HG03565 (cell line): ENCODE results near the gene C22orf39.

Experiments
- ATAC-seq: cut with Tn5 transposase; IDR thresholded peaks from one replicate; pipeline ENCODE4 v1.9.1; 2021; ENCODE audit warnings: mild to moderate bottlenecking, moderate library complexity; ENCODE audit not compliant: unreplicated experiment

Gene C22orf39

GRCh38 chr22:19431649-19432132 is 15.8 kb downstream of the C22orf39 start, which contains the start of gene HIRA:
HIRA (minus strand) TSS chr22:19431733; CDS start chr22:19431476, 257 bp downstream.
- peak; percentile 41 for ATAC-seq

DNA sequence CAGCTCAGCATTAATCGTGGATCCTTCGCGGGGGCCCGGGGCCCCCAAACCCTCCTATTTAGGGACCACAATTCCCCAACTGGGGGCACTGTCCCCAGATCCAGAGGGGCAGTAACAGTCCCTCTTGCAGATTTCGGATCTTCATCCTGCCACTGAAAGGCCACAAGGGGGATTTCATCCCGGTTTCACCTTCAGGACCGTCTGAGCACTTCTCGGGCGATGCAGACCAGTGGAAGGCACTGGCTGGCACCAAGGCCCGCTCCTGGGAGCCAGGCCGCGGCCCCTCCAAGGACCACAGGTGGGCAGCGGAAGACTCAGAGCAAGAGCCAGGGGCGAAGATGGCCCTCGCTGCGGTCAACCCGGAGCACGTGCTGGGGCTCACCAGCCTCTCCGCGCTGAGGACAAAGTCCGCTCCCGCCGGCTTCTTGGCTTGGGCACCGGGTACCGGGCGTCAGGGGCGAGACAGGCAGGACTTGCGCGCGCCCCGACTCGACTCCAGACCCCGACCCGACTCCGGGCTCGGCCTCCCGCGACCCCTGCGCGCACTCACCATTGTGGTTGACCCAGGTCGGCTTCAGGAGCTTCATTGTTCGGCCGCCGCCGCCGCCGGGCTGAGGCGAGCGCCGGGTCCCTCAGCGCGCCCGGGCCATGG is 16.5 kb downstream of the C22orf39 start:
- ATAC-seq: no peak

- no peak for ATAC-seq
Measured at GRCh38 chr22:19429950-19430889, 17.3 kb downstream of the C22orf39 start.

- ATAC-seq: no peak
Measured at GRCh38 chr22:19424186-19424500, 23.4 kb downstream of the C22orf39 start.

- no peak for ATAC-seq
Measured at GRCh38 chr22:19422440-19423301, 24.8 kb downstream of the C22orf39 start.

- ATAC-seq: no peak
Measured at GRCh38 chr22:19420321-19420720, 27.2 kb downstream of the C22orf39 start.

DNA sequence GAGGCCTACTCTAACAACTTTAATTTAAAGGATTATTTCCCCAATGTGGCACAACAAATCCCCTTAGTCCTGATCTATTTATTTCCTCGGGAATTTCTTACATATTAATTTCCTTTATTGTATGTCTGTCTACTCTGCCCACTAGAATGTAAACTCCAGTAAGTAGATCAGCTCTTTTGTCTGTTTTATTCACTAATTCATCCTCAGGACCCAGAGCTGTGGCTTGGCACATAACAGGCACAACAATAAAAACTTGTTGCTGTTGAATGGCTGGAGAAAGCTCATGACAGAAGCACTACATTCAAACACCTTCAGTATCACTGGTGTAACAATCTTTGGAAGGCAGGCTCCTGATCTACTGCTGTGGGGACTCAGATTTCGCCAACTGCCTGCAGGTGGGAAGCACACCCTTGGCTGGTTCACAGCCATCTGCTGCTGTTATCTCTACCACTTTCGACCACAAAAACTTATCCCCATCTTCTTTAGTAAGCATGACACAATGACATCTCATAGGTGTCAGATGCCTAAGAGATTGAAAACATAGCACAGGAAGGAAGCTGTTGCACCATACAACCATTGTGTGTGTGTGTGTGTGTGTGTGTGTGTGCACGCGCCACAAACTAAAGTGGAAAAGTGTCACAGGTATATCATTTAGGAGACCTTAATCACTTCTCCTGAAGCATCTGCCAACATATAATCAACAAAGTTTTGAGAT is 27.9 kb downstream of the C22orf39 start:
- peak; percentile 70 for ATAC-seq

DNA sequence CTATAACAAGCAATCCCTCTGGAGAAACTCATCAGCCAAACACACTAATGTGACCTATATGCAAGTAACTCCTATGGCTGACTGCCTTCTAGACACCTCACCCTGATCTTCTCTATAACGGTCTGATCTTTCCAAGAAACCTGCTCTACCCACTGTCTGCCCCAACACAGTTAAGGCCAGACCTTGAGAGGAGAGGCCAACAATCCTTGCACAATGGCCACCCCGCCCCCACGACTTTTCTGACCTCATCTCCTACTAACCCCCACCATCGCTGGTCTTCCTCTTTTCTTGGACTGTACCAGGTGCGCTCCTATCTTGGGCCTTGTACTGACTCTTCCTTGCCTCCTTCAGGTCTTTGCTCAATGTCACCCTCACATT is 28.4 kb downstream of the C22orf39 start:
- ATAC-seq: no peak

GRCh38 chr22:19412923-19413322 is 34.6 kb downstream of the C22orf39 start:
- ATAC-seq: no peak

GRCh38 chr22:19412478-19412877 is 35.0 kb downstream of the C22orf39 start:
- ATAC-seq: no peak

- no peak for ATAC-seq
Measured at GRCh38 chr22:19411690-19412045, 35.8 kb downstream of the C22orf39 start.

- no peak for ATAC-seq
Measured at GRCh38 chr22:19410941-19411689, 36.4 kb downstream of the C22orf39 start.

GRCh38 chr22:19407649-19408606 is 39.6 kb downstream of the C22orf39 start:
- no peak for ATAC-seq

- ATAC-seq: no peak
Measured at GRCh38 chr22:19406846-19407245, 40.7 kb downstream of the C22orf39 start.

GRCh38 chr22:19406281-19406811 is 41.2 kb downstream of the C22orf39 start:
- ATAC-seq: no peak

DNA sequence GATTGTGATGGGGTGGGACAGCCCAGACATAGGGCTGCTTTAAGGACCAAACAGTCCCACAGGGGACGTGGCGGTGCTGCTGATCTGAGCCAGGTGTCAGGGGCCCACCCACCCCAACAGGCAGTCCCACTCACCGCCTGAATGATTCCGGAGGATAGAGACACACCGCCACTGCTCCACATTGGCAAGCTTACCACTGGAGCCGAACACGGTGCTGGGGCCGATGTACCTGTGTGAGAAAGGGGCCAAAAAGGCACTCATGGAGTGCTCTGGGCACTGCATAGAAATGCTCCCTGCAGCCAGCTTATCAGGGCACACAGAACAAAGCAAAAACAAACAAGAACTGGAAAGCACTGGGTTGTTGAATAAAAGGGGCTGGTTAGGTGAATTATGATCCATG is 41.9 kb downstream of the C22orf39 start:
- ATAC-seq: no peak

DNA sequence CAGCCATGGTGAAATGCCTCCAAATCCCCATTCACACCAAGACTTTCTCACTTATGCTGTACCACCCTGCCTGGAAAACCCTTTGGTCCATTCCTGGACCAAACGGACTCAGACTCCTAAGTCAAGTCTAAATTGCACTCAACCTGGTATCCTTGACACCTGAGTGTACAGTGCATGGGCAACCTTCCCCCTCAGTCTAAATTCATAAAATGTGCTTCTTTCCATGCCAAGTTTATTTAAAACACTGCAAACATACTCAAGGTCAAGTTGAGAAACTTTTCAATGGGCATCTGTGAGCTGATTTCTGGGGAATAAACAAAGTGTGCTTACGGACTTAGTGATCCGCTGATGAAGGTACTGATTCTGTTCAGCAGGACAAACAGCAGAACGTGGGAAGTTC is 42.4 kb downstream of the C22orf39 start:
- ATAC-seq: no peak

DNA sequence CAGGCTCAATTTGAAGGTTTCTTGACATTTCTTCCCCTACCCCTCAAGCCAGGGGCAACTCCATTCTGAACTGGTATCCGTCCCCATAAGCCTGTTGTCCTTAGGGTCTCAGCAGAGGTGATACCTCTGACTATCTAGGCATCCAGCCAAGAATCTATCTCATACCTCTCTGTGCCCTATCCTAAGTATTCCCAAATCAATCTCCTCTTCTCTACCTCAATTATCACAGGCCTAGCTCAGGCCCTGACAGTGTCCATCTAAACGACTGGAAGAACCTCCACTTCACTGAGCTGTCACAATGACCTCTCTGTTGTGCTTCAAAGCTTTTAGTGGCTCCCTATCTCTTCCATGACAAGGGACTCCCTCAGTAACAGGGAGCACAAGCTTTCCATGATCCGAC is 42.8 kb downstream of the C22orf39 start:
- ATAC-seq: no peak
